SW 1271 (cell line): Measurements from ENCODE around the gene DKKL1.

ENCODE experiments used
- DNase-seq, 2 experiments: peaks; one replicate each; lab custom pipeline; 2025; lab: John Stamatoyannopoulos, UW

DKKL1 gene

DNA sequence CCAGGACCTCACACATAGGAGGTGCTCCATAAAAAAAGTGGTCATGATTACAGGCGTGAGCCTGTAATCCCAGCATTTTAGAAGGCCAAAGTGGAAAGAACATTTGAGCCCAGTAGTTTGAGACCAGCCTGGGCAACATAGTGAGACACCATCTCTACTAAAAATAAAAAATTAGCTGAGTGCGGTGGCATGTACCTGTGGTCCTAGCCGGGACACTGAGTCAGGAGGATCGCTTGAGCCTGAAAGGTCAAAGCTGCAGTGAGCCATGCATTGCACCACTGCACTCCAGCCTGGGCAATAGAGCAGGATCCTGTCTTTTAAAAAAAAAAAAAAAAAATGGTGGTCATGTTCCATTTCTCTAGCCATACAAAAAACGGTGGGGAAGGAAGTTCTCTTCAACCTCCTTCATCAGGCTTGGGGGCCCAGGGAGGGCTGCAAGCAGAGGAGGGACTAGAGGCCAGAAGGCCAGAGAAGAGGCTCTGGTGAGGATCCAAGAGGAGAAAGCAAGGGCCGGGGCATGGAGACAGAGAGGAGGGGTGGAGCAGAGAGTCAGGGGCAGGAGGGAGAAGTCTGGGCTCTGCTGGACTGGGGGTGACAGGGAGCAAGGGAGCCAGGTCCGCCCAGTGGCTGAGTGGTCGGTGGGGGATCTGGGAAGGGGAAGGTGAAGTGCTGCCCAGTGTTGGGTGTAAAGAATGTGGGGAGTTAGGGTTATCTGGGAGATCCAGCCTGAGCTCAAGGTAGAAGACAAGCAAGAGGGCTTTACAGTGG, 33.2 kb downstream of the DKKL1 start:
- DNase-seq: no peak

DNA sequence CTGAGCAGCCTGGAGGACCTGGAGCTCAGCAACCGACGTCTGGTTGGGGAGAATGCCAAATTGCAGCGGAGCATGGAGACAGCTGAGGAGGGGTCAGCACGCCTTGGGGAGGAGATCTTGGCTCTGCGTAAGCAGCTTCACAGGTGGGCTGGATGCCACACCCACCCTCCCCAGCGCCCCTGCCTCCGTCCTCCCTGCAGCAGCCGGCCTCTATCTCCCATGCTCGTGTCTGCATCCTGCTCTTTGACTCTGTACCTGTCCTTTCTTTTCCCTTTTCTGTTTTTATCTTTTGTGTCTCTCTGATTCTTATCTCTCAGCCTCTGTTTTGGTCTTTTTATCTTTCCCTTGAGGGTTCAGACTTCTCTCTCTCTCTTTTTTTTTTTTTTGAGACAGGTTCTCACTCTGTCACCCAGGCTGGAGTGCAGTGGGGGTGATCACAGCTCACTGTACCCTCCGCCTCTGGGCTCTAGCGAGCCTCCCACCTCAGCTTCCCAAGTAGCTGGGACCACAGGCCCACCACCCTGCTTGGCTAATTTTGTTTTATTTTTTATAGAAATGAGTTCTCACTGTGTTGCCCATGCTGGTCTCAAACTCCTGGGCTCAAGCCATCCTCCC, 34.4 kb downstream of the DKKL1 start:
- DNase-seq: no peak

DNA sequence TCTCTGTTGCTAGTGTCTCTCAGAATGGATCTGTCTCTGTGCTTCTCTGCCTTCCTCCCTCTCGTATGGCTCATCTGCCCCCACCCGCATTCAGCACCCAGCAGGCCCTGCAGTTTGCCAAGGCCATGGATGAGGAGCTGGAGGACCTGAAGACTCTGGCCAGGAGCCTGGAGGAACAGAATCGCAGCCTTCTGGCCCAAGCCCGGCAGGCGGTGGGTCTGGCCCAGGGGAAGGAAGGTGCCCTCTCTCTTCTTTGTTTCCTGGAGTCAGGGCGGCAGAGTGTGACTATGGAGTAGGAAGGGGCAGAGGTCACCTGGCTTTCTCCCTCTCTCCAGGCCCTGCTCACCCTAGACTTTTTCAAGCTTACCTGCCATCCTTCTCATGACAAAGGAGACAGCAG, 35.3 kb downstream of the DKKL1 start:
- no peak for DNase-seq

DNA sequence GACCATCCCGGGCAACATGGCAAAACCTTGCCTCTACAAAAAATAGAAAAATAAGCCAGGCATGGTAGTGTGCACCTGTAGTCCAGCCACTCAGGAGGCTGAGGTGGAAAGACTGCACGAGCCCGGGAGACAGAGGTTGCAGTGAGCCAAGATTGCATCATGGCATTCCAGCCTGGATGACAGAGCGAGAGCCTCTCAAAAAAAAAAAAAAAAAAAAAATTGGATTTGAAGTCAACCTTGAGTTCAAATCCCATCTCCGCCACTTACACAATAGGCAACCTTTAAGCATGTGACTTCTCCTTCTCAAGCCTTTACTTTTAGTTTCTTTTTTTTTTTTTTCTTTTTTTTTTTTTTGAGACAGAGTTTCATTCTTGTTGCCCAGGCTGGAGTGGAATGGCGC, 36.4 kb downstream of the DKKL1 start:
- DNase-seq: no peak

DNA sequence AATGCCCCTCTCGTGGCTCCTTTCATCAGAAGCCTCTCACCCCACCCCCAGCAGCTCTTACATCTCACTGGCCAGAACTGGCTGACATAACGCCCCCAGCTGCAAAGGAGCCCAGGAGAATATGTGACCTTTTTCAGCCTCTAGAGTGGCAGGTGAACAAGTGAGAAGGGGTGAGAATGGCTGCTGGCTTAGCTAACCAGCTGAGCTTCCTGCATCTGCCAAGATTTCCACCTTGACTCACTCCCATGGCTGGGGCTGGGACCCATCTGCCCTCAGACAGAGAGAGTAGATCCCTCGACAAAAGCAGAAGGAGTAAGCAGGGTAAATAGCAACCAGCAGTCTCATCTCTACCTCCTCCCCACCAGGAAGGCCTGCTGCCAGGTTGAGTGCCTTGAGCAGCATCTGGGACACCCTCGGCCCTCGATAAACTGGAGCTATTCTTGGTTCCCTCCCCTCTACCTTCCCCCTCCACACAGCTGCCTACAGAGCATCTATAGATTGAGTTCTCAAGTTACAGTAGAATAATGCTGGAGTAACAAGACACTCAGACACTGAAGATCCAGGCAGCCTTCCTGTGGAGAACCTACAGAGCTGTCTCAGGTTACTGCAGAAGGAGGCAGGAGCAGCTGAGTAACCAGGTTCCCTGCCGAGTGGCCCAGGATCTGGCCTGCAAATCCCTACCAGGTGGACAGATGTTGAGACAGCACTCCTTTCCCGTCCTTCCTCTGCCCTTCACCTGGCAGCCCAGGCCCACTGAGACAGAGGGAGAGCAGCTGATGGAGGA, 39.9 kb downstream of the DKKL1 start:
- DNase-seq: peak in 1 of 2 experiments; percentile 24

DNA sequence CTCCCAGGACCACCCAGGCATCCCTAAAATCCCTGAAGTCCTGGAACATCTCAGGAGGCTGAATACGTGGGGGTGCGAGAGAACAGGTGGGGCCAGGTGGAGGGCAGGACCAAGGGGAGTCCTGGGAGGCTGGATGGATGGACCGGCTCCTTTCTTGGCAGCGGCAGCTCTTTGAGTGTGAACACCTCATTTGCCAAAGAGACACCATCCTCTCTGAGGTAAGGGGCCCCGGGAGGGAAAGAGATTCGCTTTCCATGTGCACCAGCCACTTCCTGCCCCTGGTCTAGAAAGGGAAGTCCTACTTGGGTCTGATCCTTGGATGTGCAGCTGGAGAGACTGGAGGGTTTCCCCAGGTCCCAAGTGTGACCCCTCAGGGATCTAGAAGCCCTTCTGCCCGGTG, 43.4 kb downstream of the DKKL1 start:
- no peak for DNase-seq

DNA sequence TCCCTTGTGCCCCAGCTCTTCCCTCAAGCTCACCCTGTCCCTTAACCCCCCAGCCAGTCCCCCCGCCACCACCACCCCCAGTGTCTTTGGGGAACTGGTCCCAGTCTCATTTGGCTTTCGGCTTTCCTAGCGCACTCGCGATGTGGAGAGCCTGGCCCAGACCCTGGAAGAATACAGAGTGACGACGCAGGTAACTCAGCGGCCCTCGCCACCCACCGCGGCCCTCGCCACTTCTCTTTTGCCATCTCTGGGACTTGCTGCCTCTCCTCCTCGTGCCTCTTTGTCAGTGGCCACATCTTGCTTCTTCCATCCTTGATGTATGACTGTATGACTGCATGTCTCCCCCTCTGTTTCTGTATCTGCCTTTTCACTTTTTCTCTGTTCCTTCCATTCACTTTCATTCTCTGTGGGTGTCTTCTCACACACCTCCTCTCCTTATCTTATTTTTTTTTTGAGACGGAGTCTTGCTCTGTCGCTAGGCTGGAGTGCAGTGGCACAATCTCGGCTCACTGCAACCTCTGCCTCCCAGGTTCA, 43.9 kb downstream of the DKKL1 start:
- no peak for DNase-seq

DNA sequence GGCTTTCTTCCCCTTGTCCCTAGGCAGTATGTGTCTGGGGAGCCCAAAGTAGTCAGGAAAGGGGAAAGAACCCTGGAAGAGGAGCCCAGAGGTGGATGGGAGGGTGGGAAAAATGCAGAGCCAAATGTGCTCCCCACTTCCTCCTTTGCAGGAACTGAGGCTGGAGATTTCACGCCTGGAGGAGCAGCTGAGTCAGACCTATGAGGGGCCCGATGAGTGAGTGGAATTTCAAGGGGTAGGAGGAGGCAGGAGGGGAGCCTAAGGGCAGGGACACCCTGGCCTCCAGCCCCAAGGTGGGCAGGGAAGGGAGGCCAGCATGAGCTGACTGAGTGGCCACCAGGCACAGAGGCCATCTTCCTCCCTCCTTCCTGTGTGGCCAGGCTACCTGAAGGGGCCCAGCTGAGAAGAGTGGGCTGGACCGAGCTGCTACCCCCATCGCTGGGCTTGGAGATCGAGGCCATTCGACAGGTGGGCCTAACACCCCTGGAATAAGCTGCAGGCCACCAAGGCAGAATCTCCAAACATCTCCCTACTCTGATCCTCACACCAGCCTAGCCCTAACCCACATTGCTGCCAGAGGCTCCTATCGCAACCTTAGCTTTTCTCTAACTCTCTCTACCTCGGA, 45.3 kb downstream of the DKKL1 start:
- DNase-seq: no peak

DNA sequence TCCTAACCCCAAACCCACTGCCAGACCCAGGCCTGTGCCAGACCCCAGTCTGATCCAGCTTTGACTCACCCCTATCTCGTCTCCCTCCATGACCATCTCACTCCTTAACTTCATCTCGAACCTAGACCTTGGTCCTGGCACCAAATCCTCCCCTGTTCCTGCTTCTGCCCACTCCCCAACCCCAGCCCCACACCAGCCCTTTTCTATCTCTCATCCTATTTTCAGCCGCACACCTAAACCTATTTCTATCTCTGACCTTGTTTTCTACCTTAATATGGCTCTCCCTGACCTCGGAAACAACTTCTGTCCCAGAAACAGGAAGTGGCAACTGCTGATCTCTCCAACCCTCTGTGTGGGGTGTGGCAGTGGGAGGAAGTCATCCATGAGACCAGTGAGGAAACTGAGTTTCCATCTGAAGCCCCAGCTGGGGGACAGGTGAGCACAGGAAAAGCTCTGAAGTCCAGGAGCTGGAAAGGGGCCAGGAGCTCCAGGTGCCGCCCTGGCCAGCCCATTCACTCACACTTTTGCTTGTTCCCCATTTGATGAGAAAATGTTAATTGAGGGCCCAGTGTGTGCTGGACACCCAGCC, 45.9 kb downstream of the DKKL1 start:
- DNase-seq: no peak

DNA sequence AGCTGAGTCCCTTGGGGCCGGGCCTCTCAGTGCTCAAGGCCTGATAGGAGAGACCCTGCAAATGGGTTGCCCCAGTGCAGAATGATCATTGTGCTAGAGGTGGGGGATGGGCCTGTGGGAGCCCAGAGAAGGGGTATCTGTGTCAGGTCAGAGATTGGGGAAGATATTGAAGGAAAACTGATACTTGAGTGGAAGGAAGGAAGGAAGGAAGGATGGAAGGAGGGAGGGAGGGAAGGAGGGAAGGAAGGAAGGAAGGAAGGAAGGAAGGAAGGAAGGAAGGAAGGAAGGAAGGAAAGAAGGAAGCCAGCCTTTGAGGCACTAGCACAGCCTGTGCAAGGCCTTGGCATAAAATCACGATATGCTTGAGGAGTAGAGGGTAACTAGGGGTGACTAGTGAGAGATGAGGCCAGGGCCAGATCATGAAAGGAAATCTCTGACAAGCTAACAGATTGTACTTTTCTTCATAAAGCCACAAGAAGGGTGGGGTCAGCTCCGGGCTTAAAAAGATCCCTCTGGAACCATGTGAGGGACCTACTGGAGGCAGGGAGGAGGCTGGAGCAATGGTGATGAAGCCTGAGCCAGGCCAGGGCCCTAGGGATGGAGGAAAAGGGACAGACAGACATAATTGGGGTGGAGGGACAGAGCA, 48.1 kb downstream of the DKKL1 start:
- no peak for DNase-seq

DNA sequence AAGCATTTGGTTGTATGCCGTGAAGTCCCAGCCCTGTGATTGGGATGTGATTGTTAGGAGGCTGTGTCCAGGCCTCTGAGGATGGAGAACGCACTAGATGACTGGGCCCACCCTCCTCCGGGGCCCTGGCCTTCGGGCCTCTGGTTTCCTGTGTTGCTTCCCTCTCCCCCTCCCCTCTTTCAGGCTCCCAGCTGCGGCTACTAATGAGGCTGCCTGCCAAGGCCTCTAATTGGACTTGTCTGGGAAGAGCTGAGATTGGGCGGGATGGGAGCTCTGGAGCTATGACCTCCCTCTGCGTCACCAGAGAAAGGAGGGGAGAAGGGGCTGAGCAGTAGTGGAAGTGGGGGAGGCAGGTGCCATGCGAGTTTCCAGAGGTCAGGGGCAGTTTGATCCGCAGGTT, 49.7 kb downstream of the DKKL1 start:
- DNase-seq: no peak

DNA sequence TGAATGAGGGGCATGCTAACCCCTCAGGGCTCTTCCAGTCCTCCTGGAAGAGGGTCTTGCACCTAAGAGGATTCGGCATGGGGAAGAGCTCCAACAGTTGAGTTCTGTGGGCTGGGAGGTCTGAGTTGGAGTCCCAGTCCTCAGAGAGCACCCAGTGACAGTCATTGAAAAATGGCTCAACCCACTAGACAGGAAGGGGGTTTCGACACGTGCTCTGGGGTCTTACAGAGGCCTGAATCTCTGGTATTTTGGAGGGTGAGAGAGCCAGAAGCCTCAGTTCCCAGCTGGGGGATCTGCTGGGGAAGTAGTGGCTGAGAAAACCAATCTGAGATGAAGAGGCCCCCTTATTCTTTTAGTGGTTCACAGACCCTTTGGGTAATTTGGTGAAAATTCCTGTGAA, 50.6 kb downstream of the DKKL1 start:
- DNase-seq: no peak

DNA sequence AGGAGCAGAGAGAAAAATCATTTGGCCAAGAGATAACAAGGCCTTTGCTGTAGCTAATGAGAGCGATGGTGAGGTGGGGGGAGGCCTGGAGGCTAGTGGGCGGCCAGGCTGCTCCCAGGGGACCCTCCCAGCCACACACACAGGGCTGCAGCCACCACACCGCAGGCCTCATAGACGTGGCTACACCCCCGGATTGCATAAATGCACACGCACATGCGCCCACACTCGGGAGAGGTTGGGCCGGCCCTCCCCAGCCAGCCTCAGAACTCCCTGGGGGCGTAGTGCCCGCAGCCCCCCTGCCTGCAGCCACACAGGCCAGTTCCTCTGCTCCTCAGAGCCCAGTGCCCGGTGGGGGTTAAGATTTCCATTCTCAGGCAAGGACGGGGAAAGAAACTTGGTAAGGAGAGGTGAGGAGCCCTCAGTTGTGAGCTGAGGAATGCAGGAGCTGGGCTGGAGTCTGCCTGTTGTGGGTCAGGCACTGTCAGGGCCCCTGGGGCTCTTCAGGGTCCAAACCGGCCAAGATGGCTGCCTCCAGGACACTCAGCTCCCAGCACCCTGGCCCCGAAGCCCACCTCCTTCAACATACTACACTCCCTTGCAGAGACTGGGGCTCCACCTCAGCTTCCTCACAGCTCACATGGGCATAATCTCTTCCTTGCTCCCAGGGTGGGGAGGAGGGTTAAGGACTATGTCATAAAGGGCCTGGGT, 51.6 kb downstream of the DKKL1 start:
- no peak for DNase-seq

DNA sequence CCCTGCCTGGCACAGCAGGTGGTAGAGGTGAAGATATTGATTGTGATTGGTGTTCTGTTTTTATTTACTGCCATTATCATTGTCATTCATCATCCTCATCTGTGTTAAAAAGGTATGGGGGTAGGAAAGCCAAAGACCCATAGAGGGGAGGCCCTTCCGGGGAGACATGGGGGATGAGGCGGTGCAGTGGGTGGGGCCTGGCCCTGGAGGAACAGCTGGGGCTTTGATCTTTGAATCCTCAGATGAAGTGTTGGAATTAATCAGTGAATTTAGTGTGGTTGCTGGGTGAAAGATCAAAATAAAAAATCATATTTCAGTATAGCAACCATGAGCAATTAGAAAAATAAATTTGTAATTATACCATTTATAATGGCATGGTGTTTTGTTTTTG, 52.1 kb downstream of the DKKL1 start:
- no peak for DNase-seq

DNA sequence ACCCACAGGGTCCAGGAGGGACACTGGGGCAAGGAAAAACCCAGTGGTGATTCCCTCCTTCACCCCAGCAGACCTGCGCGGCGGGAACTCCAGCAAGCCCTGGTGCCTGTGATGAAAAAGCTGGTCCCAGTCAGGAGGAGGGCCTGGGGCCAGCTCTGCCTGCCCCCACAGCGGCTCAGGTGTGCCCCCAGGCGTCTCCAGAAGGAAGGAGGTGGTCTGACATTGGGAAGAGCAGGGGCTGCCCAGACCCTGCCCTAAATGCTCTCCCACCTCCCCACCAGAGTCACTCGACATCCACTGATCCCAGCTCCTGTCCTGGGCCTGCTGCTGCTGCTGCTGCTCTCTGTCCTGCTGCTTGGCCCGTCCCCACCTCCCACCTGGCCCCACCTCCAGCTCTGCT, 53.4 kb downstream of the DKKL1 start:
- DNase-seq: no peak

DNA sequence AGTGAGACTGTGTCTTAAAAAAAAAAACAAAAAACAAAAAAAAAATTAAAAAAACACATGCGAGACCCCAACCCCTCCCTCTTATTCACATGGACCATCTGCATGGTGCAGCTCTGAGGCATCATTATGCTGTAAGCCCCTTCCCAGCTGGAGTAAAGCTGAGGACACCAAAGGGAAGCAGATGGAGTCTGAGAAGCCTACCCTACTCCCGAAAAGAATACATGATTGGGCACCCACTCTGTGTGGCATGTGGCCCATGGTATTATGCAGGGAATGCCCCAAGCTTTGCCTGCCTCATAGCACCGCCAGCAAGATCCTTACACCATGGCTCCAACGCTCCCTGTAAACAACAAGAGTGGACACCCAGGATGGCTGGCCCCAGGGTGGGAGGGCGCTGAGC, 54.8 kb downstream of the DKKL1 start:
- no peak for DNase-seq

DNA sequence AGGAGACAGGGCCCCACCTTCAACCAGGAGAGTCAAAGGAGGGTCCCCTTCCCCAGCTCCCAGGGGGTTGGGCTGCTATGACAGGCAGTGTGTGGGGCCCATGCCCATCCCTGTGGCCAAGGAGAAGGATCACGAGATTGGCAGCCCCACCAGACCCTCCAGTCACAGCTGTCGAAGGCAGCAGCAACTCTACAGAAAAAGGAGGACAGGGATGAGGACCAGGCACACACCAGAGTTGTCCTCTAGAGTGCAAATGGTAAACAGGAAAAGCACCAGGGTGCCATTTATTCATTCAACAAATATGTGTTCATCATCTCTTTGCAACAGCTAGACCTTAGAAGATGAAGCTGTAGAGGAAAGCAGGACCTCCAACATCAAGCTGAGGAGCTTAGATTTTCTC, 55.5 kb downstream of the DKKL1 start:
- no peak for DNase-seq

DNA sequence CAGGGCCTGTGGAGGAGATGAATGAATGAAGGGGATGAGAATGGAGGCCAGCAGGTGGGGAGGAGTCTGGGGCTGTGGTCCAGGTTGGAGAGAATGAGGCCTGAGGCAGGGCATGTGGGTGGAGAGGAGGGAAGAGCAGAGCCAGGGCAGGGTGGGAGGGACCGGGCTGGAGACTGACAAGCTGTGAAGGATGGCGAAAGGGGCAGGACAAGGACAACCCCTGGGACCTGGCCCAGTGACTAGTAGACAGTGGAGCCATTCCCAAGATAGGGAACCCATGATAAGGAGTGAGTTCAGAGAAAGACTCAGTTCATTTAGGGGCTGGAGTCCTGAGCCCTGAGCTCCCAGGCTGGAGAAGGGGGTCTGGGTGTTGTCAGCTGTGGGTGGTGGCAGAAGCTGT, 56.5 kb downstream of the DKKL1 start:
- no peak for DNase-seq

DNA sequence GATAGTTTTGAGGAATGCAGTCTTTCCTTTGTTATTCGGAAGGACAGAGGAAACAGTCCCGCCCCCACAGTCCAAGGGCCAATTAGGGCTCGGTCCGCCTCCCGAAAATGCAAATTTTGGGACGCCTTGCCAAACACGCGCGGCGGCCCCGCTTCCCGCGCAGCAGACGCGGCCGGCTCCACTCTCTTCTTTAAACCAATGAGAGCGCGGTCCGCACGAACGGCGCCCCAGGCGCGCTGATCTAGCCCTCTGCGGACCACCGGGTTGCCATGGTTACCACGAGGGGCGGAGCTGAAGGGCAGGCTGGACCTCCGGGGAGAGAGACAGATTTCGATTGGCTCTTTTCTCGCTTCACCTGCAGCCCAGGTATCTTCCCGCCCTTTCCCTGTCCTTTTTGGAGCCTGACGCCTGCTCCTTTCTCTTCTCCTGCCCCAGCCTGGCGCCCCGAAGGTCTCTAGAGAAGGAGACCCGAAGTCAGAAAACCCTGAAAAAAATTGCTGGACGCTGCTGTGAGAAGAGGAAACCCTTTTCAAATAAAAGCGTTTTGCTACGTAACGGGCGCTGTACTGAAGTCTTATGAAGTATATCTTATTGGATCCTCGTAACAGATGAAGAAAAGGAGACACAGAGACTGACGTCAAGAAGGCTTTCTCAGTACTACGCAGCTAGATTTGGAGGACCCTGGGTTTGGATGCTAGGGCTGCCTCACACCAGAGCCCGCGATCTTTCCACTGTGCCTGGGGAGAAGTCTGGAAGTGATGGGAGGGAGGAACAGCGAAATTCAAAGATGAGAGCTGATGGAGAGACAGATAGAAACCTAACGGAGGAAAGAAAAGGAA, 57.6 kb downstream of the DKKL1 start:
- DNase-seq: no peak

DNA sequence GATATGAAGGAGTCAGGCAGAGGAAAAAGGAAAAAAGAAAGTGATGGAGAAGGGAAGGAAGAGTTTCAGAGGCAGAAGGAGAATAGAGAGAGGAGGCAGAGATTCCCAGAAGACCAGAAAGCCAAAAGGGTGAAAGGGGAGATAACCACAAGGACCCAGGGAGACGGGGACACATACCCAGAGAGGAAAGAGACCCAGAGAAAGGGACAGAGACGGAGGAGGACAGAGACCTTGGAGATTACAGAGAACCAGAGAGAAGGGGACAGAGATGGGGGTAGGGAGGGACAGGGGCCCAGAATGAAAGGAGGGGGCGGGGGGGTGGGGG, 58.2 kb downstream of the DKKL1 start:
- DNase-seq: no peak
